GM23248 (cell line): ENCODE results near the gene ITPKB.

Experiments used
- EZH2 ChIP-seq: fragments of 200-600 bp; sonication (generic); IDR thresholded peaks from 2 replicates; pipeline ENCODE4 v1.6.1; 2018; ENCODE audit warnings: antibody characterized with exemption, mild to moderate bottlenecking; ENCODE audit not compliant: insufficient read depth, poor library complexity, severe bottlenecking
- EZH2phosphoT487 ChIP-seq: fragments of 200-600 bp; sonication (generic); IDR thresholded peaks from 2 replicates; pipeline ENCODE4 v1.6.1; 2018; ENCODE audit warnings: antibody characterized with exemption, moderate library complexity, mild to moderate bottlenecking, low read depth; ENCODE audit not compliant: insufficient read depth

- TF ChIP-seq EZH2 (no peak), EZH2phosphoT487 (no peak)
Observed at GRCh38 chr1:226699166-226699565, 39.9 kb downstream of the ITPKB start.
